Esophagus muscularis mucosa (tissue), 4 donors: ENCODE results near the gene PDE4D.

Source experiments
- CTCF ChIP-seq, 3 experiments: fragments of 200-600 bp in 2 of 3; fragments of 450-650 bp in 1 of 3; sonication (generic) in 2 of 3; IDR thresholded peaks; one replicate each; pipeline ENCODE4 v1.5.1; 2017 to 2019; ENCODE audit warnings: antibody characterized with exemption in 3 of 3, mild to moderate bottlenecking in 2 of 3, moderate library complexity in 1 of 3
- EP300 ChIP-seq: sonication (generic); formaldehyde crosslinking; IDR thresholded peaks from one replicate; pipeline ENCODE4 v1.6.1; 2017; ENCODE audit warnings: antibody characterized with exemption
- POLR2A ChIP-seq: fragments of 450-650 bp; IDR thresholded peaks from one replicate; pipeline ENCODE4 v1.6.1; 2017; ENCODE audit warnings: antibody characterized with exemption, moderate library complexity, mild to moderate bottlenecking, low read depth

DNA sequence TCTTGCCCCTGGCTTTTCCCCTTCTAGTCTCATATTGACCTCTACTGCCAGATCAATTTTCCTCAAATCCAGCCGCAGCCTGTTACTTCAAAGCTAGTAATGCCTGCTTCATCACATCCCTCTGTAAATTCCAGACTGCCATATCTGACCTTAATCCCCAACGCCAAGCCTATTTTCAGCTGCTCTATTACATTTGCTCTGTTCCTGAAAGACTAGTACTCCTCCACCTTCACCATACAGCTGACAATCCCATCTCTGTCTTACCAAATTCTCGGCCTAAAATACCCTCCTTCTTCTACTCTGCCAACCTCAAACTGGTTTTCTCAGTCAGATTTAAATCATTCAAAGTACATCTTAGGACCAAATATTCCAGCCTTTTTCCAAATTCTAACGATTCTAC, 890.4 kb downstream of the PDE4D start:
- no peak for TF ChIP-seq CTCF (IDR thresholded peaks at IDR 0.05)
- no peak for TF ChIP-seq POLR2A
- TF ChIP-seq EP300, result no peak
